HG02763 (cell line): ENCODE measurements around the gene ARID1B.

Source experiments
- ATAC-seq: cut with Tn5 transposase; IDR thresholded peaks from one replicate; pipeline ENCODE4 v1.9.1; 2021; ENCODE audit warnings: mild to moderate bottlenecking, moderate library complexity; ENCODE audit not compliant: unreplicated experiment

ARID1B gene

GRCh38 chr6:157251586-157252247 lies 474.5 kb downstream of the ARID1B start:
- ATAC-seq: no peak

GRCh38 chr6:157253017-157253416 lies 475.8 kb downstream of the ARID1B start:
- ATAC-seq: no peak

DNA sequence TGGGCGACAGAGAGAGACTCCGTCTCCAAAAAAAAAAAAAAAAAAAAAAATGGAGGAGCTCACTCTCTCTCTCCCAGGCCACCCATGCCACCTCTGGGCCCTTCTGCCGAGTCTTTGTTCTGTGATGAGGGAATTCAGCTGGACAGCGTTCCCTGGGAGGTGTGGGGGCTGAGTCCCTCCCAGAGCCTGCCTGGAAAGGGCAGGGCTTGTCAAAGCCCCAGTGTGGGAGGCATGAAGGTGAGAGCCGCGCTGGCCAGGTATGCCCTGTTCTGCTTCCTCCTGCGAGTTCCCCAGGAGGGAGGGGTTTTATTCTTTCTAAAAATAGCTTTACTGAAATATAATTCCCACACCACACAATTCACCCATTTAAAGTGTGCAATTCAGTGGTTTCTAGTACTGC lies 476.5 kb downstream of the ARID1B start:
- ATAC-seq: no peak

- no peak for ATAC-seq
Observed at GRCh38 chr6:157254538-157254937, 477.4 kb downstream of the ARID1B start.

- ATAC-seq: no peak
Observed at GRCh38 chr6:157255079-157255478, 477.9 kb downstream of the ARID1B start.

GRCh38 chr6:157258878-157259277 lies 481.7 kb downstream of the ARID1B start:
- ATAC-seq: no peak

DNA sequence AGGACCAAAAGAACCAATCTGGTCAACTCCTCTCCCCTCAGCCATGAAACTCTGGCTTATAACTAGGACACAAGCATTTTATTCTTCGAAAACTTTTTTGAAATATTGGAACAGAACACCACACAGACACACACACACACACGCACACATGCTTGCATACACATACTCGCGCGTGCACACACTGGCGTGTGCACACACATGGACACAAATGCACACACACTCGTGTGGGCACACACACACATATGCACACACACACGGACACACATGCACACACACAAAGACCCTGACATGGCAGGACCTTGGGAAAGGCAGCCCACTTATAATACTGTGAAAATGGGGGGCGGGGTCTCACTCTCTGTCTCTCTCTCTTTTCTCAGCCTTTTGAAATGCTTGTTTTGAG lies 482.3 kb downstream of the ARID1B start:
- no peak for ATAC-seq
